ENCODE measurements around the gene APOA5. TPM values are rescaled to one million over a fixed set of nuclear protein-coding genes. Genes with fewer than 3 reads are reported as not detected.

The APOA5 gene
- total and polyA plus RNA-seq, 2 of the 13 experiments (the other 11 are each of a cell fraction or from before 2014, with no cell fraction given): 44.0 to 49.1 TPM

DNA sequence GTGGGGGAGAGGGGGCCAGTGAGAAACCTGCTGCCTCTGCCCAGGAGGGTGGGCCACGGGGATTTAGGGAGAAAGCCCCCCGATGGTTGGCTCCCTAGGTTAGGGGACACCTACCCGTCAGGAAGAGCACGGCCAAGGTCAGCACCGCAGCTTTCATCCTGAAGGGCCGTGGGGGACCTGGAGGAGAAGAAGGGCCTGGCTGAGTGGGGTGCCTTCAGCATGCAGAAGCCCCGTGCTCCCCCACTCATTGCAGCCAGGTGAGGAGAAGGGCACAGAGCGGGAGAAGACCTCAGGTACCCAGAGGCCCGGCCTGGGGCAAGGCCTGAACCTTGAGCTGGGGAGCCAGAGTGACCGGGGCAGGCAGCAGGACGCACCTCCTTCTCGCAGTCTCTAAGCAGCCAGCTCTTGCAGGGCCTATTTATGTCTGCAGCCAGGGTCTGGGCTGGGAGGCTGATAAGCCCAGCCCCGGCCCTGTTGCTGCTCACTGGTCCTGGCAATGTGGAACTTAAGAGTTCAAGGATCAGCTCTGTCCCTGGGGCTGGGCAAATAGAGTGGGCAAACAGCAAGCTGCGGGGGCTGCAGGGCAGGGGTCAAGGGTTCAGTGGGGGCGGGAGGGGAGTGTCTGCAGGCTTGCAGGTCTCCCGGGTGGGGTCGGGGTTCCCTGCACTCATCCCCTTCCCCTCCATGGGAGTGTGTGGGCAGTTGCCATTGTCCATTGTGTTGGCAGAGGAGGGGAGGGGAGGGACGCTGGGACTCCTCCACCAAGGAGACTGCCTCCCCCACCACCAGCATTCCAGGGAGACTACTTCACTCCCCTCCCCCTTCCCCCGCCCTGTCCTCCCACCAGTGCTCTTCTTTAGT, 45.8 kb upstream of the APOA5 start, which contains the start of gene APOA1 (continued):
- TF ChIP-seq ZNF512B (CRISPR knock-in tag; IDR thresholded peaks at IDR 0.05; ENCODE audit: borderline replicate concordance) (no peak), ZNF503 (CRISPR knock-in tag; IDR thresholded peaks at IDR 0.05) (peak; percentile 66; the same call in 1 of the 2 replicates), FOXJ3 (CRISPR knock-in tag; IDR thresholded peaks at IDR 0.05; ENCODE audit: borderline replicate concordance) (peak; percentile 75), ZFP62 (CRISPR knock-in tag; IDR thresholded peaks at IDR 0.05) (no peak), ZNF652 (CRISPR knock-in tag; IDR thresholded peaks at IDR 0.05; ENCODE audit: borderline replicate concordance, low read depth) (peak; percentile 22; the same call in 1 of the 2 replicates), CHCHD3 (CRISPR knock-in tag; IDR thresholded peaks at IDR 0.05) (peak; percentile 85; the same call in 1 of the 2 replicates), ZNF274 (CRISPR knock-in tag; IDR thresholded peaks at IDR 0.05) (peak; percentile 71), PHF8 (CRISPR knock-in tag; IDR thresholded peaks at IDR 0.05) (peak; percentile 83), KDM5A (IDR thresholded peaks at IDR 0.05; ENCODE audit: borderline replicate concordance, low read length) (no peak), RARG (CRISPR knock-in tag; IDR thresholded peaks at IDR 0.05; ENCODE audit: low read depth) (no peak), ZKSCAN8 (CRISPR knock-in tag; IDR thresholded peaks at IDR 0.05; ENCODE audit: borderline replicate concordance) (peak; percentile 58; the same call in 1 of the 2 replicates), ZNF326 (CRISPR knock-in tag; IDR thresholded peaks at IDR 0.05; ENCODE audit: borderline replicate concordance) (no peak), TBX3 (IDR thresholded peaks at IDR 0.05; ENCODE audit: borderline replicate concordance) (peak; percentile 39; the same call in 1 of the 2 replicates), ZC3H13 (CRISPR knock-in tag; IDR thresholded peaks at IDR 0.05) (0 out of 2 replicates have a peak, but pooled peaks have one; percentile 73)
- TF ChIP-seq, protein P1, sequence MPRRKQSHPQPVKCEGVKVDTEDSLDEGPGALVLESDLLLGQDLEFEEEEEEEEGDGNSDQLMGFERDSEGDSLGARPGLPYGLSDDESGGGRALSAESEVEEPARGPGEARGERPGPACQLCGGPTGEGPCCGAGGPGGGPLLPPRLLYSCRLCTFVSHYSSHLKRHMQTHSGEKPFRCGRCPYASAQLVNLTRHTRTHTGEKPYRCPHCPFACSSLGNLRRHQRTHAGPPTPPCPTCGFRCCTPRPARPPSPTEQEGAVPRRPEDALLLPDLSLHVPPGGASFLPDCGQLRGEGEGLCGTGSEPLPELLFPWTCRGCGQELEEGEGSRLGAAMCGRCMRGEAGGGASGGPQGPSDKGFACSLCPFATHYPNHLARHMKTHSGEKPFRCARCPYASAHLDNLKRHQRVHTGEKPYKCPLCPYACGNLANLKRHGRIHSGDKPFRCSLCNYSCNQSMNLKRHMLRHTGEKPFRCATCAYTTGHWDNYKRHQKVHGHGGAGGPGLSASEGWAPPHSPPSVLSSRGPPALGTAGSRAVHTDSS (CRISPR knock-in tag; conservative IDR thresholded peaks at IDR 0.05): 0 out of 2 replicates have a peak, but pooled peaks have one; percentile 16
- TF ChIP-seq, protein P2, sequence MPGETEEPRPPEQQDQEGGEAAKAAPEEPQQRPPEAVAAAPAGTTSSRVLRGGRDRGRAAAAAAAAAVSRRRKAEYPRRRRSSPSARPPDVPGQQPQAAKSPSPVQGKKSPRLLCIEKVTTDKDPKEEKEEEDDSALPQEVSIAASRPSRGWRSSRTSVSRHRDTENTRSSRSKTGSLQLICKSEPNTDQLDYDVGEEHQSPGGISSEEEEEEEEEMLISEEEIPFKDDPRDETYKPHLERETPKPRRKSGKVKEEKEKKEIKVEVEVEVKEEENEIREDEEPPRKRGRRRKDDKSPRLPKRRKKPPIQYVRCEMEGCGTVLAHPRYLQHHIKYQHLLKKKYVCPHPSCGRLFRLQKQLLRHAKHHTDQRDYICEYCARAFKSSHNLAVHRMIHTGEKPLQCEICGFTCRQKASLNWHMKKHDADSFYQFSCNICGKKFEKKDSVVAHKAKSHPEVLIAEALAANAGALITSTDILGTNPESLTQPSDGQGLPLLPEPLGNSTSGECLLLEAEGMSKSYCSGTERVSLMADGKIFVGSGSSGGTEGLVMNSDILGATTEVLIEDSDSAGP (CRISPR knock-in tag; IDR thresholded peaks at IDR 0.05; ENCODE audit: borderline replicate concordance): peak; percentile 80
- TF ChIP-seq, protein P3, sequence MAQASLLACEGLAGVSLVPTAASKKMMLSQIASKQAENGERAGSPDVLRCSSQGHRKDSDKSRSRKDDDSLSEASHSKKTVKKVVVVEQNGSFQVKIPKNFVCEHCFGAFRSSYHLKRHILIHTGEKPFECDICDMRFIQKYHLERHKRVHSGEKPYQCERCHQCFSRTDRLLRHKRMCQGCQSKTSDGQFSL (CRISPR knock-in tag; IDR thresholded peaks at IDR 0.05): no peak; the same call in 1 of the 2 replicates
- TF ChIP-seq, protein P4, sequence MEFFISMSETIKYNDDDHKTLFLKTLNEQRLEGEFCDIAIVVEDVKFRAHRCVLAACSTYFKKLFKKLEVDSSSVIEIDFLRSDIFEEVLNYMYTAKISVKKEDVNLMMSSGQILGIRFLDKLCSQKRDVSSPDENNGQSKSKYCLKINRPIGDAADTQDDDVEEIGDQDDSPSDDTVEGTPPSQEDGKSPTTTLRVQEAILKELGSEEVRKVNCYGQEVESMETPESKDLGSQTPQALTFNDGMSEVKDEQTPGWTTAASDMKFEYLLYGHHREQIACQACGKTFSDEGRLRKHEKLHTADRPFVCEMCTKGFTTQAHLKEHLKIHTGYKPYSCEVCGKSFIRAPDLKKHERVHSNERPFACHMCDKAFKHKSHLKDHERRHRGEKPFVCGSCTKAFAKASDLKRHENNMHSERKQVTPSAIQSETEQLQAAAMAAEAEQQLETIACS (CRISPR knock-in tag; IDR thresholded peaks at IDR 0.05): no peak

All from HepG2 (cell line).